Mesenchymal stem cell (in vitro differentiated cells and primary cell): ENCODE measurements around the gene OR9A2.

Source experiments
- DNase-seq: peaks from one replicate; pipeline ENCODE4 v3.0.0-alpha.2; 2013
- H2AFZ ChIP-seq: one replicate; pipeline ENCODE4 v1.6.1; 2013; ENCODE audit warnings: low read depth, mild to moderate bottlenecking, control low read depth, inconsistent platforms, low read length, moderate library complexity
- H2AK5ac ChIP-seq: 2 replicates; pipeline ENCODE4 v1.6.1; 2013; ENCODE audit warnings: low read length, moderate library complexity, mild to moderate bottlenecking, inconsistent platforms; ENCODE audit not compliant: severe bottlenecking
- H2BK120ac ChIP-seq: one replicate; pipeline ENCODE4 v1.6.1; 2013; ENCODE audit warnings: low read depth, mild to moderate bottlenecking, inconsistent platforms, low read length, moderate library complexity
- H2BK12ac ChIP-seq, 2 experiments: one replicate each; pipeline ENCODE4 v1.6.1; 2013; ENCODE audit warnings: inconsistent platforms in 2 of 2, low read length in 2 of 2, mild to moderate bottlenecking in 2 of 2, moderate library complexity in 2 of 2, control low read depth in 1 of 2
- H2BK15ac ChIP-seq: one replicate; pipeline ENCODE4 v1.6.1; 2013; ENCODE audit warnings: mild to moderate bottlenecking, low read depth, inconsistent platforms; ENCODE audit not compliant: poor library complexity, severe bottlenecking
- H2BK5ac ChIP-seq: 2 replicates; pipeline ENCODE4 v1.6.1; 2013; ENCODE audit warnings: low read depth, mild to moderate bottlenecking, low read length, control low read depth, inconsistent platforms; ENCODE audit not compliant: poor library complexity, severe bottlenecking
- H3K14ac ChIP-seq, 2 experiments: one replicate each; pipeline ENCODE4 v1.6.1; 2013; ENCODE audit warnings: inconsistent platforms in 2 of 2, low read length in 2 of 2, control low read depth in 1 of 2, mild to moderate bottlenecking in 1 of 2, moderate library complexity in 1 of 2
- H3K18ac ChIP-seq, 2 experiments: one replicate each; pipeline ENCODE4 v1.6.1; 2013; ENCODE audit warnings: inconsistent platforms in 2 of 2, low read length in 2 of 2, control low read depth in 1 of 2, low read depth in 1 of 2, mild to moderate bottlenecking in 1 of 2
- H3K23ac ChIP-seq, 2 experiments: one replicate each; pipeline ENCODE4 v1.6.1; 2013; ENCODE audit warnings: inconsistent platforms in 2 of 2, low read length in 2 of 2, mild to moderate bottlenecking in 2 of 2, moderate library complexity in 2 of 2, control low read depth in 1 of 2
- H3K27ac ChIP-seq: 2 replicates; pipeline ENCODE4 v1.5.1; 2013; ENCODE audit warnings: mild to moderate bottlenecking, moderate library complexity, low read length, control low read depth, inconsistent platforms; ENCODE audit not compliant: poor library complexity, severe bottlenecking
- H3K27me3 ChIP-seq, 2 experiments: 2 replicates each; pipeline versions ENCODE4 v1.6.1 to v1.7.0; 2013; ENCODE audit warnings: low read length in 2 of 2, mild to moderate bottlenecking in 2 of 2, moderate library complexity in 2 of 2, control low read depth in 1 of 2, inconsistent platforms in 1 of 2; ENCODE audit not compliant: control insufficient read depth in 1 of 2, insufficient read depth in 1 of 2
- H3K36me3 ChIP-seq, 2 experiments: 2 replicates each; pipeline versions ENCODE4 v1.6.1 to v1.7.0; 2013; ENCODE audit warnings: low read length in 2 of 2, control low read depth in 1 of 2, inconsistent platforms in 1 of 2, low read depth in 1 of 2, mild to moderate bottlenecking in 1 of 2; ENCODE audit not compliant: insufficient read depth in 2 of 2, control insufficient read depth in 1 of 2
- H3K4ac ChIP-seq, 2 experiments: one replicate each; pipeline ENCODE4 v1.6.1; 2013; ENCODE audit warnings: inconsistent platforms in 2 of 2, low read length in 2 of 2, mild to moderate bottlenecking in 2 of 2, moderate library complexity in 2 of 2, control low read depth in 1 of 2, low read depth in 1 of 2
- H3K4me1 ChIP-seq: 2 replicates; pipeline ENCODE4 v1.6.1; 2013; ENCODE audit warnings: low read depth, low read length, control low read depth; ENCODE audit not compliant: control insufficient read depth, insufficient read depth
- H3K4me2 ChIP-seq: 2 replicates; pipeline ENCODE4 v1.6.1; 2013; ENCODE audit warnings: low read length, mild to moderate bottlenecking, inconsistent platforms; ENCODE audit not compliant: poor library complexity, severe bottlenecking
- H3K4me3 ChIP-seq, 2 experiments: 2 replicates each; pipeline versions ENCODE4 v1.5.1 to v1.7.0; 2013; ENCODE audit warnings: low read length in 2 of 2, mild to moderate bottlenecking in 2 of 2, control low read depth in 1 of 2, low read depth in 1 of 2; ENCODE audit not compliant: insufficient read depth in 1 of 2
- H3K79me1 ChIP-seq: replicated peaks from 2 replicates; pipeline ENCODE4 v1.6.1; 2013; ENCODE audit warnings: mild to moderate bottlenecking, control low read depth, low read length, inconsistent platforms; ENCODE audit not compliant: poor library complexity, severe bottlenecking
- H3K9ac ChIP-seq: 2 replicates; pipeline ENCODE4 v1.7.0; 2013; ENCODE audit warnings: mild to moderate bottlenecking, low read length, moderate library complexity
- H3K9me3 ChIP-seq: 2 replicates; pipeline ENCODE4 v1.7.0; 2013; ENCODE audit warnings: mild to moderate bottlenecking, low read length; ENCODE audit not compliant: control insufficient read depth
- H4K8ac ChIP-seq: one replicate; pipeline ENCODE4 v1.6.1; 2013; ENCODE audit warnings: inconsistent platforms, mild to moderate bottlenecking, low read length, moderate library complexity
- H4K91ac ChIP-seq: one replicate; pipeline ENCODE4 v1.6.1; 2013; ENCODE audit warnings: mild to moderate bottlenecking, low read length, inconsistent platforms
- WGBS: methylation state at CpG from one replicate; pipeline ENCODE4 v1.1.7; 2013; ENCODE audit warnings: mixed read lengths; 5-methylcytosine and 5-hydroxymethylcytosine counted together

OR9A2 gene

DNA sequence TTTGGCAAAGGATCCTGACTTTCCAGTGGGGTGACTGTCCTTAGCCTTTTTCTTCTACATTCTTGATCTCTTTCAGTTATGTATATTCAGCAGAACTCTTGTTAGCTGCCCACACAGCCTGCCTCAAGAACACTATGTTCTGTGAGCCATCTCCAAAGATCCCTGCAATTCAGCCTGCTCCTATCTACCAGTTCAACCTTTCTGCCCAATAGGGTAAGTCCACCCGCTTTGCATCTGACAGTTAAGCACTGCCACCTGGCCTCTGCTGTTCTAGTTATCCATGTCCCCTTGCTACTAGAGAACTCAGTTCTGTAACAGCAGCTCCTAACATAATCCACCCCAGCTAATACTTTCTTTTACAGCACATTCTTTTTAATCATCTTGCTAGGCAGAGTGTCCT is 13.5 kb downstream of the OR9A2 start:
- WGBS, result 83% methylated on average over 1 of the region's 1 CpG
- no peak for DNase-seq

DNA sequence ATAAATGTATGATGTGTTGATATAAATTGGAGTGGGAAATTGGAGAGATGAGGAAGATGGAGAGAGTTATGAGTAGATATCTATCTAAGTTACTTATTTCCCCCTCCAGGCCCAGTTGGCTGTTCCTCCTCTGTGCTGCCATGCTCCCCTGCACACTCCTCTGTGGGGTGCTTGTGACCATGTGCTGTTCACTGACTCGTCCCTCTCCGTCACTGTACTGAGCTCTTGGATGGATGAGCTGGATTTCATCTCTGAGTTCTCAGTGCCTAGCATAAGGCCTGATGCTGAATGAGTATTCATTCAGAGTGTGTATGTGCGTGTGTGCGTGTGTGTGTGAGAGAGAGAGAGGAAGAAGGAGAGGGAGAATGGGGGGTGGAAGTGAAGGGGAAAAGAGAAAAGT is 14.5 kb downstream of the OR9A2 start:
- Histone ChIP-seq H3K79me1 (no peaks in the 10 kb centered on the region), H3K18ac (no peak overlapping the region), H3K23ac (no peak overlapping the region), H2BK5ac (no peak overlapping the region), H3K4me3 (no peak overlapping the region), H2BK15ac (no peak overlapping the region), H3K9ac (no peak overlapping the region), H2BK12ac (no peak overlapping the region), H3K4me2 (no peak overlapping the region), H3K27me3 (peaks cover 0 to 6% of the 10 kb centered on the region in 2 experiments), H3K36me3 (no peaks in the 10 kb centered on the region), H2BK120ac (no peak overlapping the region), H3K4ac (no peak overlapping the region), H3K14ac (no peak overlapping the region), H2AK5ac (no peak overlapping the region), H2AFZ (no peak overlapping the region), H3K4me1 (peaks cover 4% of the 10 kb centered on the region), H4K8ac (no peak overlapping the region), H3K9me3 (no peaks in the 10 kb centered on the region), H3K27ac (no peak overlapping the region), H4K91ac (no peak overlapping the region)
- DNase-seq, result no peak
- 94% methylated on average over 4 of the region's 4 CpGs for WGBS

More for the DNA sequence above, 13.5 kb downstream of the OR9A2 start:
- Histone ChIP-seq H3K79me1 (no peaks in the 10 kb centered on the region), H2BK15ac (no peak overlapping the region), H4K91ac (no peak overlapping the region), H2AFZ (no peak overlapping the region), H2BK5ac (no peak overlapping the region), H3K4ac (no peak overlapping the region), H3K27me3 (peaks cover 0 to 6% of the 10 kb centered on the region in 2 experiments), H2AK5ac (no peak overlapping the region), H3K4me1 (peaks cover 4% of the 10 kb centered on the region), H3K18ac (no peak overlapping the region), H3K9me3 (no peaks in the 10 kb centered on the region), H3K23ac (no peak overlapping the region), H3K36me3 (no peaks in the 10 kb centered on the region), H3K27ac (no peak overlapping the region), H3K4me2 (no peak overlapping the region), H2BK12ac (no peak overlapping the region), H3K14ac (no peak overlapping the region), H3K4me3 (no peak overlapping the region), H3K9ac (peak overlapping the region; percentile 65), H2BK120ac (no peak overlapping the region), H4K8ac (no peak overlapping the region)

DNA sequence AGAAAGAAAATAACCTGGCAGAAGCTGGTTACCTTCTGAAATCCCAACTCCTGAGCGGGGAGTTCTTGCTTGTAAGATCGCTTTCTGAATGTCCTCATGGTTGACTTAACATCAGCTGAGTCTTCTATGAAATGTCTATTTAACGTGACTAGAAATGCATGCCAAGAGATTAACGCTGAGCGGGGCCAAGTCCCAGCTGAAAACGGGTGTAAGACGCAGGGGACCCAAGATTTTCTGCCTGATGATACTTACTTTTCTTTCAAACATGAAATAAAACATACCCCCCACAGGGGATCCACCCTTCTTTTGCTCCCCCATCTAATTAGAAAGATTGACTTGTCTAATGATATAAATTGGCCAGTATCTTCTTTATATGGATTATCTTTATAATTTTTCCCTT is 14.9 kb downstream of the OR9A2 start:
- H2AK5ac ChIP-seq, result no peak overlapping the region

DNA sequence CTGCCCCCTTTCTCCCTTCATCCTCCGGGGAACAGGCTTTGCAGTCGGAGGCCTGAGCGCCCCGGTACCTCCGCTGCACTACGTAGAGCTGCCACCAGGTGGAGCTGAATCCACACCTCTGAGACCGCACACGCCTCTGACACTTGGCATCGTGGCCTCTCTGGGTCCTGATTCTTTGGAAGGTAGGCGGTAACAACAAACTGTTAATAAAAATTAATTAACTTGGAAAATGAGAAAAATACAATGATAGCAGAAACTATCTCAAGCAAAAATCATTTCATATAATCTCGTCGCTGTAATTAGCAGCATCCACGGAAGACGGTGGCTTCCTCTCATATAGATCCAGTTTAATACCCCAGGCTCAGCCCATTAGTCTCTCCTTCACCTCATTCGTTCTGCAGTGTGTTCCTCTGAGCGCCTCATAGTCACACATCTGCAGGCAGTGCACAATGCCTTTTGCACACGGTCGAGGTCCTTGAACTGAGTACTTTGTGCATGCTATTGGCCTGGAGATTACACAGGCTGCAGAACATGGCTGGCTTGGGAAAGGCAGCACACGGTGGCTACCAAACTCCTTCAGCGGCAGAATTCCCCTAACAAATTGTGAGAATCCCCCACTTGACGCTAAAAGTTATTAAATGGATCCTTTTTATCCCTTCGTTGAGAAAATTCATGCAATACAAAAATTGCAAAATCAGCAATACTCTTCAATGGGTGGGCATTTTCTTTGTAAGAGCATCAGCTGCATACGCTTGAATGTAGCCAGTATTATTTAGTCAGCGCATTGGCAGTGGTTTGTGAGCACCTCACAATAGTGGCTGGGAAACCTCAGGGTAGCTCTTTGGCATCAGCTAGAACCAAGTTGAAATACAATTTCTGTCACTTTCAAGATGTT is 18.7 kb downstream of the OR9A2 start:
- no peak overlapping the region for H2BK120ac ChIP-seq
- no peak overlapping the region for H4K91ac ChIP-seq
- no peak overlapping the region for H3K23ac ChIP-seq
- peak; percentile 50 for DNase-seq
- H2BK12ac ChIP-seq, result no peak overlapping the region
- H4K8ac ChIP-seq, result no peak overlapping the region
- H2BK15ac ChIP-seq, result no peak overlapping the region
- H3K4me2 ChIP-seq, result no peak overlapping the region
- H3K79me1 ChIP-seq, result no peaks in the 10 kb centered on the region
- no peak overlapping the region for H3K4ac ChIP-seq
- WGBS, result 48% methylated on average over 20 of the region's 24 CpGs
- no peak overlapping the region for H2AK5ac ChIP-seq
- no peak overlapping the region for H3K18ac ChIP-seq
- H3K4me3 ChIP-seq, result no peak overlapping the region
- H3K36me3 ChIP-seq, result no peaks in the 10 kb centered on the region
- H3K9ac ChIP-seq, result no peak overlapping the region
- H3K9me3 ChIP-seq, result no peaks in the 10 kb centered on the region
- H3K27ac ChIP-seq, result no peak overlapping the region
- H3K4me1 ChIP-seq, result no peaks in the 10 kb centered on the region
- no peak overlapping the region for H2BK5ac ChIP-seq
- H3K27me3 ChIP-seq, result peaks cover 0 to 9% of the 10 kb centered on the region in 2 experiments
- H2AFZ ChIP-seq, result no peak overlapping the region
- H3K14ac ChIP-seq, result no peak overlapping the region

More for the DNA sequence above, 14.9 kb downstream of the OR9A2 start:
- H2BK12ac ChIP-seq, result no peak overlapping the region
- H2BK5ac ChIP-seq, result no peak overlapping the region
- H3K79me1 ChIP-seq, result no peaks in the 10 kb centered on the region
- no peak overlapping the region for H2AFZ ChIP-seq
- no peaks in the 10 kb centered on the region for H3K36me3 ChIP-seq
- H3K14ac ChIP-seq, result no peak overlapping the region
- peaks cover 0 to 6% of the 10 kb centered on the region in 2 experiments for H3K27me3 ChIP-seq
- no peak overlapping the region for H4K8ac ChIP-seq
- no peak overlapping the region for H2BK120ac ChIP-seq
- DNase-seq, result no peak
- no peaks in the 10 kb centered on the region for H3K9me3 ChIP-seq
- no peak overlapping the region for H3K4ac ChIP-seq
- H4K91ac ChIP-seq, result no peak overlapping the region
- H3K27ac ChIP-seq, result no peak overlapping the region
- H3K23ac ChIP-seq, result no peak overlapping the region
- no peak overlapping the region for H3K9ac ChIP-seq
- H2BK15ac ChIP-seq, result no peak overlapping the region
- no peak overlapping the region for H3K4me3 ChIP-seq
- H3K18ac ChIP-seq, result no peak overlapping the region
- H3K4me2 ChIP-seq, result no peak overlapping the region
- H3K4me1 ChIP-seq, result peaks cover 3% of the 10 kb centered on the region
- WGBS, result 92% methylated on average over 7 of the region's 7 CpGs
